ENCODE results near the gene PTGER3. TPM values are rescaled to one million over a fixed set of nuclear protein-coding genes. Genes with fewer than 3 reads are reported as not detected.

PTGER3 gene
- total and polyA plus RNA-seq, 4 donors: 0.04 to 1.6 (median 0.26) TPM

- TF ChIP-seq, protein P1, sequence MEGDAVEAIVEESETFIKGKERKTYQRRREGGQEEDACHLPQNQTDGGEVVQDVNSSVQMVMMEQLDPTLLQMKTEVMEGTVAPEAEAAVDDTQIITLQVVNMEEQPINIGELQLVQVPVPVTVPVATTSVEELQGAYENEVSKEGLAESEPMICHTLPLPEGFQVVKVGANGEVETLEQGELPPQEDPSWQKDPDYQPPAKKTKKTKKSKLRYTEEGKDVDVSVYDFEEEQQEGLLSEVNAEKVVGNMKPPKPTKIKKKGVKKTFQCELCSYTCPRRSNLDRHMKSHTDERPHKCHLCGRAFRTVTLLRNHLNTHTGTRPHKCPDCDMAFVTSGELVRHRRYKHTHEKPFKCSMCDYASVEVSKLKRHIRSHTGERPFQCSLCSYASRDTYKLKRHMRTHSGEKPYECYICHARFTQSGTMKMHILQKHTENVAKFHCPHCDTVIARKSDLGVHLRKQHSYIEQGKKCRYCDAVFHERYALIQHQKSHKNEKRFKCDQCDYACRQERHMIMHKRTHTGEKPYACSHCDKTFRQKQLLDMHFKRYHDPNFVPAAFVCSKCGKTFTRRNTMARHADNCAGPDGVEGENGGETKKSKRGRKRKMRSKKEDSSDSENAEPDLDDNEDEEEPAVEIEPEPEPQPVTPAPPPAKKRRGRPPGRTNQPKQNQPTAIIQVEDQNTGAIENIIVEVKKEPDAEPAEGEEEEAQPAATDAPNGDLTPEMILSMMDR (IDR thresholded peaks at IDR 0.05; ENCODE audit: low read depth, low read length, missing input control): no peak
- TF ChIP-seq FOXA1 (IDR thresholded peaks at IDR 0.05) (no peak), SP1 (IDR thresholded peaks at IDR 0.05) (no peak), EGR1 (IDR thresholded peaks at IDR 0.05; ENCODE audit: low read depth in 2 of 2) (no peak), HNF4A (conservative IDR thresholded peaks at IDR 0.05) (no peak), RAD21 (IDR thresholded peaks at IDR 0.05) (no peak), MAX (IDR thresholded peaks at IDR 0.05) (no peak), JUND (IDR thresholded peaks at IDR 0.05) (no peak), GABPA (IDR thresholded peaks at IDR 0.05 in 1 of 2, conservative IDR thresholded peaks at IDR 0.05 in 1 of 2) (no peak)
- TF ChIP-seq, protein P2, sequence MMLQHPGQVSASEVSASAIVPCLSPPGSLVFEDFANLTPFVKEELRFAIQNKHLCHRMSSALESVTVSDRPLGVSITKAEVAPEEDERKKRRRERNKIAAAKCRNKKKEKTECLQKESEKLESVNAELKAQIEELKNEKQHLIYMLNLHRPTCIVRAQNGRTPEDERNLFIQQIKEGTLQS (IDR thresholded peaks at IDR 0.05): no peak
Observed at GRCh38 chr1:71014178-71014579, 33.4 kb downstream of the PTGER3 start (continued).

DNA sequence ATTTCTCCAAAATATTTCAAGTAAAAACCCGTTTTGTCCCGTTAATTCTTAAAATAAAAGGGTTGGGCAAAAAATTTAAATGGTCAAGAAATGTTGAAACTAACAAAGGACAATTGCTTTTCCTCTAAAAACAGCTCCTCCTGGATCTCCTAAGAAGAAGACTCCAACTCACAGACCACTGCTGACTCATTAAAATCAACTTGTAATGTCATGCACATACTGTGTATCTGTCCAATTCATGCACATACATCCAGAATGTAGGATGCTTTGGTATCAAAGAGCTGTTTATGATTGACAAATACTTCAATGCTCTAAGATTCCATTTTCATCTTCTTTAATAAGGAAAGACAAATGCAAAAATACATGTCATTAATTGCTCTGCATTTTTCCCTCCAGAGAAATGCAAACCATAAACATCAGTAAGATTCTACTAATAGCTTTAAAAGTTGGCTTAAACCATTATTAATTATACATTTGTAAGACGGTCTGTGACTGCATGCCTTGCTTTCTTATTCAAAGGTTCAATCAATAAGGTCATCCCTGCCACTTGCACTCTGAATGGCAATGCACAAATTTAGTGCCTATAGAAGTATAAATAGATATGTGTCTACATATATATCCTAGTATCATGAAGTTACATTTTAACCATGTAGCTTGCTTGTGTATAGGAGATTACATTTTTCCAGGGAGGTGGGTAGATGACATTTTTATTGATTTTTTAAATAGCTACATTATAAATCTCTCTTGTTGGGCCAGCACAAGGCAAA is 44.7 kb downstream of the PTGER3 start:
- no peak for TF ChIP-seq REST (IDR thresholded peaks at IDR 0.05)
- no peak for TF ChIP-seq EGR1 (IDR thresholded peaks at IDR 0.05; ENCODE audit: low read depth in 2 of 2)
- 60% methylated on average over 3 of the region's 3 CpGs for WGBS
- DNase-seq (ENCODE audit: low spot score): no peak
- Histone ChIP-seq H3K4me1 (ENCODE audit: control insufficient read depth in 4 of 4, insufficient read depth in 4 of 4, low read length in 3 of 4) (no peaks in the 10 kb centered on the region), H3K9ac (ENCODE audit: low read depth in 1 of 2, low read length in 2 of 2) (no peak overlapping the region), H3K27me3 (ENCODE audit: control insufficient read depth in 4 of 4, insufficient read depth in 4 of 4, low read length in 3 of 4) (peaks cover 0 to 6% (median 0%) of the 10 kb centered on the region in 4 donors), H3K9me3 (ENCODE audit: control insufficient read depth in 4 of 4, low read length in 3 of 4) (no peaks in the 10 kb centered on the region), H3K36me3 (ENCODE audit: control insufficient read depth in 4 of 4, insufficient read depth in 3 of 4, low read depth in 1 of 4, low read length in 3 of 4) (no peaks in the 10 kb centered on the region), H3K4me3 (ENCODE audit: low read depth in 1 of 3, low read length in 3 of 3) (no peak overlapping the region), H3K27ac (ENCODE audit: low read depth in 1 of 2, low read length in 2 of 2) (no peak overlapping the region)

DNA sequence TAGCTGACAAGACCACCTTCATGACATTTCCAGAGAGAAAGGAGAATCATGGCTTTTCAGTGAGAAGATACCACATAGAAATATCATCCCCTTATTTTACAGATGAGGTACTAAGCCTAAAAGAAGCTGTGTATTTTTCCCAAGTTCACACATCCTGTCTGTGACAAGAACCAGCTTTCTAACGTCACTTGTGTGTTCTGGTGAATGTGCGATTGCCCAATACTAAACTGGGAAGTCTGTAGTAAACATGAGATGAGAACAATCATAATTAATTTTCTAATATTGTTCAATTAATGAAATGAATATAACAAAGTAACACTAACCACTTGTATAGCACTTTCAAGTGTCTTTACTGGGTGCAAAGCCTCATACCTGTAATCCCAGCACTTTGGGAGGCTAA is 46.0 kb downstream of the PTGER3 start:
- Histone ChIP-seq H3K9me3 (ENCODE audit: control insufficient read depth in 4 of 4, low read length in 3 of 4) (no peaks in the 10 kb centered on the region), H3K27ac (ENCODE audit: low read depth in 1 of 2, low read length in 2 of 2) (no peak overlapping the region), H3K9ac (ENCODE audit: low read depth in 1 of 2, low read length in 2 of 2) (no peak overlapping the region), H3K4me1 (ENCODE audit: control insufficient read depth in 4 of 4, insufficient read depth in 4 of 4, low read length in 3 of 4) (no peaks in the 10 kb centered on the region), H3K27me3 (ENCODE audit: control insufficient read depth in 4 of 4, insufficient read depth in 4 of 4, low read length in 3 of 4) (peaks cover 0 to 6% (median 0%) of the 10 kb centered on the region in 4 donors), H3K4me3 (ENCODE audit: low read depth in 1 of 3, low read length in 3 of 3) (no peak overlapping the region), H3K36me3 (ENCODE audit: control insufficient read depth in 4 of 4, insufficient read depth in 3 of 4, low read depth in 1 of 4, low read length in 3 of 4) (no peaks in the 10 kb centered on the region)
- TF ChIP-seq, protein P2 (IDR thresholded peaks at IDR 0.05): no peak
- TF ChIP-seq, protein P3, sequence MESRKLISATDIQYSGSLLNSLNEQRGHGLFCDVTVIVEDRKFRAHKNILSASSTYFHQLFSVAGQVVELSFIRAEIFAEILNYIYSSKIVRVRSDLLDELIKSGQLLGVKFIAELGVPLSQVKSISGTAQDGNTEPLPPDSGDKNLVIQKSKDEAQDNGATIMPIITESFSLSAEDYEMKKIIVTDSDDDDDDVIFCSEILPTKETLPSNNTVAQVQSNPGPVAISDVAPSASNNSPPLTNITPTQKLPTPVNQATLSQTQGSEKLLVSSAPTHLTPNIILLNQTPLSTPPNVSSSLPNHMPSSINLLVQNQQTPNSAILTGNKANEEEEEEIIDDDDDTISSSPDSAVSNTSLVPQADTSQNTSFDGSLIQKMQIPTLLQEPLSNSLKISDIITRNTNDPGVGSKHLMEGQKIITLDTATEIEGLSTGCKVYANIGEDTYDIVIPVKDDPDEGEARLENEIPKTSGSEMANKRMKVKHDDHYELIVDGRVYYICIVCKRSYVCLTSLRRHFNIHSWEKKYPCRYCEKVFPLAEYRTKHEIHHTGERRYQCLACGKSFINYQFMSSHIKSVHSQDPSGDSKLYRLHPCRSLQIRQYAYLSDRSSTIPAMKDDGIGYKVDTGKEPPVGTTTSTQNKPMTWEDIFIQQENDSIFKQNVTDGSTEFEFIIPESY (IDR thresholded peaks at IDR 0.05): no peak
- TF ChIP-seq NR2F2 (IDR thresholded peaks at IDR 0.05) (no peak), GABPA (IDR thresholded peaks at IDR 0.05 in 1 of 2, conservative IDR thresholded peaks at IDR 0.05 in 1 of 2) (no peak), RAD21 (IDR thresholded peaks at IDR 0.05) (no peak), HNF4G (IDR thresholded peaks at IDR 0.05) (no peak), HNF4A (conservative IDR thresholded peaks at IDR 0.05) (no peak)
- 46% methylated on average over 2 of the region's 2 CpGs for WGBS
- no peak for DNase-seq (ENCODE audit: low spot score)

Data from liver (tissue), 9 donors.